HG03575 (cell line): ENCODE measurements around the gene ATXN1L.
"Not testable (repeated sequence)": the region's sequence is repeated elsewhere in the genome, so short reads cannot be mapped to it uniquely, and the experiment has no call there.

Source experiments
- ATAC-seq: cut with Tn5 transposase; IDR thresholded peaks from one replicate; pipeline ENCODE4 v1.9.1; 2021; ENCODE audit not compliant: unreplicated experiment, insufficient number of reproducible peaks, low FRiP score; ENCODE audit errors: extremely low read depth

ATXN1L gene

GRCh38 chr16:71845639-71846430, at the start of gene ATXN1L:
ATXN1L (plus strand) TSS chr16:71845976; CDS start chr16:71849741, 3,765 bp downstream.
- peak; percentile 39 for ATAC-seq

GRCh38 chr16:71796501-71797097, 49.2 kb upstream of the ATXN1L start:
- ATAC-seq: no peak

DNA sequence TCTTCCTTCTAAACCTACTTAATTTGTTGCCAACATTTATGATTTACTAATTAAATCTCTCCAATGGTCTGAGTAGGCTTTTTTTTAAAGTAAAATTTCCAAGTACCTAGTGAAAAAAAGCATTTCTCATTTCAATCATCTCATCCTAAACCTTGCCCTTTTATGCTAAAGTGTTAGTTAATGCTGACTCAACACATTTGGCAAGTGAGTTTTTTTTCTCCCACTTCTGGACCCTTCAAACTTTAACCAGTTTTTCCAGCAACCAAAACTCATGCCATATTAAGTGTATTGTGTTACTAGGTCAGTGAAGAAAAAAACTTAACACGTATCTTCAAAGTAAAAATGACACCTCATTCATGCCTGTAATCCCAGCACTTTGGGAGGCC, 42.5 kb upstream of the ATXN1L start:
- no peak for ATAC-seq

- peak; percentile 2 for ATAC-seq
Measured at GRCh38 chr16:71807905-71808592, 37.7 kb upstream of the ATXN1L start.

DNA sequence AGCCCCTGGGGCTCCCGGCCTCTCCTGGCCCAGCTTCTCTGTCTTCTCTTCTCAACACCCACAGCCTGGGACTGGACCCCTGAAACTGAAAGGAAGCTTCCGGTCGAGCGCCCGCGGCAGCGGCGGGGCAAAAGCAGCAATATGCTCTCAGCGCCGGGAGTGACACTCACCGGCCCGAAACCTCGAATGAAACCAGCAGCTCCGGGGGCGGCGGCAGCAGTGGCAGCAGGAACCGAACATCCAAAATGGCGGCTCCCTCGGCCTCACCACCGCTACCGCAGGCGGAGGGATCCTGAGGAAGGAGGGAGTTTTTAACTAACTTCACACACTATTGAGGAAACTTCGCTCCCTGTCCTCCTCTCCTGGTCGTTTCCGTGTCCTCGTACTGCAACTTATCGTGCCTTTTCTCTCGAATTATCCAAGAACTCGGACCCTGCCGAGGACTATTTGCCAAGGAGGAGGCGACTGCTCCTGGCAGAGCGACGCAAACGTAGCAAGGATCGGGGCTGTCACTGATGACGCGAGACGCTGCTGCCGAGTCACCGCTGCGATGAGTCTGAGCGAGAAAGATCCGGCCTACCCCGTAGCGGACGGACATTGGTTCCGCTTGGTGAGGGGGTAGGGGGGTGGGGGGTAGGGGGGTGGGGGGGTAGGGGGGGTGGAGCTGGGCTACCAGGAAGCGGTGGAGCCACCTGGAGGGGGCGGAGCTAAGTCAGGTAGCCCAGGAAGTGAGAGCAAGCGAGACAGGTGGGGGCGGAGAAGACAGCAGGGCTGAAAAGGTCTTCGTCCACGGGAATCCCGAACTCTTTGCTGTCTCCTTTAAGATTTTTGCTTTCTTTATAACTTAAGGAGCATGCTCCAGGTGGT, 37.0 kb upstream of the ATXN1L start, which contains the start of gene AP1G1:
Gene AP1G1, minus strand, starts transcription at position 242 of the 867 bp plus-strand sequence. CDS start 19,355 bp downstream, outside the sequence.
- peak; percentile 55 for ATAC-seq

- not testable (repeated sequence) for ATAC-seq
Measured at GRCh38 chr16:71810155-71810530, 35.6 kb upstream of the ATXN1L start.

- ATAC-seq: no peak
Measured at GRCh38 chr16:71811261-71811803, 34.4 kb upstream of the ATXN1L start.

DNA sequence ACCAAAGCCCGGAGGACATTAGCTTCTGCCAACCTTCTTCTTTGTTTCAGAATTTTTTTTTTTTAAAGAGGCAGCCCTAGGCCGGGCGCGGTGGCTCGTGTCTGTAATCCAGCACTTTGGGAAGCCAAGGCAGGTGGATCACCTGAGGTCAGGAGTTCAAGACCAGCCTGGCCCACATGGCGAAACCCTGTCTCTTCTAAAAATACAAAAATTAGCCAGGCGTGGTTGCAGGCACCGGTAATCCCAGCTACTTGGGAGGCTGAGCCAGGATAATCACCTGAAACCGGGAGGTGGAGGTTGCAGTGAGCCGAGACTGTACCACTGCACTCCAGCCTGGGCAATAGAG, 28.6 kb upstream of the ATXN1L start:
- ATAC-seq: not testable (repeated sequence)

GRCh38 chr16:71826533-71827017, 19.2 kb upstream of the ATXN1L start:
- no peak for ATAC-seq

GRCh38 chr16:71830359-71830758, 15.4 kb upstream of the ATXN1L start:
- ATAC-seq: no peak

- ATAC-seq: not testable (repeated sequence)
Measured at GRCh38 chr16:71831698-71832097, 14.1 kb upstream of the ATXN1L start.

DNA sequence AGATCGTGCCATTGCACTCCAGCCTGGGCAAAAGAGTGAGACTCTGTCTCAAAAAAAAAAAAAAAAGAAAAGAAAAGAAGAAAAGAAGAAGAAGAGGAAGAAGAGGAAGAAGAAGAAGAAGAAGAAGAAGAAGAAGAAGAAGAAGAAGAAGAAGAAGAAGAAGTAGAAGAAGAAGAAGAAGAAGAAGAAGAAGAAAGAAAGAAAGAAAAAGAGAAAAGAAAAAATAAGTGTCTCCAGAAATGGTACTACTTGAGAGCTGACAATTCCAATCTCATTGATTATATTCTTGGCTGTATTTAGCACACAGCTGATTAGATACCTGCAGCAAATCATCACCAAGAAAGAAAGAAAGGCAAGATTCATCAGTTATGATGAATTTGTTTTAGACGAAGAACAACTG, 13.7 kb upstream of the ATXN1L start:
- ATAC-seq: not testable (repeated sequence)

DNA sequence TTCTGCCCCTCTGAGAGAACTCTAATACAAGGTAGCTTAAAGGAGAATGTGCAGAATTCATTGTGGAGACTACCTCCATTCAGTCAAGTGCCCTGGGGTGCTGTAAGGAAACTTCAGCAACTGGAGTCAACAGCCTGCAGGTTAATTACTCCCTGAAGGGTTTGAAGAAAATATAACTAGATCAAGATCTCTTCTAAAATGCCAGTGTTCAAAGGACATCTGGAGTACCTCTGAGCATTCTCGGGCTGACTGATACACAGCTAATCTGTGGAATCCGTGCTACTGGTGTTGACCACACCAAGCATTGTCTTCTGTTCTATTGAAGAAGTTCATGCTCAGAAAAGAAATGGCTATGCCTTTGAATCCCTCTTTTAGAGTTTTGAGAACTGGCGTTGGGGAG, 11.5 kb upstream of the ATXN1L start:
- ATAC-seq: no peak

DNA sequence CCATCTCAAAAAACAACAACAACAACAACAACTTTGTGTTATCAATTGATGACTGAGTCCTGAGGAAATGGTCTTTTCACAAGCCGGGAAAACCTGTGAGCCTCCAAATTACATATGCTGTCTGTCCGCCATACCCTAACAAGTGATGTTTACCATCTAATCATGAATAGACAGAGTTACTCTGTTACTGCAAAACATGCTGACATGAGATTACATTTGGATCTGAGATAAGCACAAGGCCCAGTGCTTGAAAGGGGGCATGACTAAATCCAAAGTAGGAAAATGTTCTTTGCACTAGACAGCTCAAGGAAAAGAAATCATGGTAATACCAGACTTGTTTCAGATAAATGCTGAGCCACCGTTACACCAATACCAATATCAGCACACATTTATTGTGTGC, 8.6 kb upstream of the ATXN1L start:
- no peak for ATAC-seq

DNA sequence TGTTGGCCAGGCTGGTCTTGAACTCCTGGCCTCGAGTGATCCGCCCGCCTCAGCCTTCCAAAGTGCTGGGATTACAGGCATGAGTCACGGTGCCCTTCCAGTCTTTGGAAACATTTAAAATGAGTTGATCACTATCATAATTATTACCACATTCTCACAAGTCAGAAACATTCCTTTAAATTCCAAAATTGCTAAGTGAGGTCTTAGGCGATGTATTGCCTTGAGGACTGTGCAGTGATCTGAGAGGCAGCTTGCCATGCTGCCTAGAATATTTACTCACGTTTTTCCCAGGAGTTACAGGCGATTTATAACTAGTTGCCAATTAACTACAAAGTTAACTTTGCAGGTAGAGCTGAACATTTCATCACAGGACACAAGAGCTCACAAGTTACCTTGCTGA, 5.7 kb upstream of the ATXN1L start:
- ATAC-seq: no peak

- ATAC-seq: no peak
Measured at GRCh38 chr16:71843572-71843971, 2.2 kb upstream of the ATXN1L start.

- ATAC-seq: no peak
Measured at GRCh38 chr16:71846431-71846830, 655 bp downstream of the ATXN1L start.

- ATAC-seq: no peak
Measured at GRCh38 chr16:71847096-71847495, 1.3 kb downstream of the ATXN1L start.

DNA sequence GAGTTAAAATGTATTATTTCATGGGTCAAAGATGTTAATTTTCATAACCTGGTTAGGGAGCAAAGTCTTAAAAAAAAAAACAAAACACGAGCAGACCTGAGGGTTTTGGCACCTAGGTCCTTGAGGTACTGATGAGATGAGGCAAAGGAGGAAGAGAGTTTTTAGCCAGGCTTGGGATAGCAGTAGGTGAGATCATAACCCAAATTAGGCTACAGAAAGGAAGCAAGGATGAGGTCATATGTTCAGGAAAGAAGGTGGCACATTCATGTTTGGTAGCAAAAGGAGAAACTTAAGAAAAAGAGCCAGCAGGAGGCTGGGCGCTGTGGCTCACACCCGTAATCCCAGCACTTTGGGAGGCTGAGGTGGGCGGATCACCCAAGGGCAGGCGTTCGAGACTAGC, 2.8 kb downstream of the ATXN1L start:
- ATAC-seq: no peak
